ENCODE measurements around the gene TMEM150A.

DNA sequence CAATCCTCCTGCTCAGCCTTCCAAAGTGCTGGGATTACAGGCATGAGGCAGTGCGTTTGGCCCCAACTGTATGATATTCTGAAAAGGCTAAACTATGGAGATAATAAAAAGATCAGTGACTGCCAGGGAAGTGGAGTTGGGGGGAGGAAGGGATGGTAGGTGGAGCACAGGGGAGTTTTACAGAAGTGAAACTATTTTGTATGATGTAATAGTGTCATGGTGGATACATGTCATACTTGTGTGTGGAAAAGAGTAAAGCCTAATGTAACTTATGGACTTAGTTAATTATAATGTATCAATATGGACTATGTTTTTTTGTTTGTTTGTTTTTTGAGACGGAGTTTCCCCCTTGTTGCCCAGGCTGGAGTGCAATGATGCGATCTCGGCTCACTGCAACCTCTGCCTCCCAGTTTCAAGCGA lies 38.3 kb downstream of the TMEM150A start:
- no peak for TF ChIP-seq POLR2A (IDR thresholded peaks at IDR 0.05)
- TF ChIP-seq, protein P1, sequence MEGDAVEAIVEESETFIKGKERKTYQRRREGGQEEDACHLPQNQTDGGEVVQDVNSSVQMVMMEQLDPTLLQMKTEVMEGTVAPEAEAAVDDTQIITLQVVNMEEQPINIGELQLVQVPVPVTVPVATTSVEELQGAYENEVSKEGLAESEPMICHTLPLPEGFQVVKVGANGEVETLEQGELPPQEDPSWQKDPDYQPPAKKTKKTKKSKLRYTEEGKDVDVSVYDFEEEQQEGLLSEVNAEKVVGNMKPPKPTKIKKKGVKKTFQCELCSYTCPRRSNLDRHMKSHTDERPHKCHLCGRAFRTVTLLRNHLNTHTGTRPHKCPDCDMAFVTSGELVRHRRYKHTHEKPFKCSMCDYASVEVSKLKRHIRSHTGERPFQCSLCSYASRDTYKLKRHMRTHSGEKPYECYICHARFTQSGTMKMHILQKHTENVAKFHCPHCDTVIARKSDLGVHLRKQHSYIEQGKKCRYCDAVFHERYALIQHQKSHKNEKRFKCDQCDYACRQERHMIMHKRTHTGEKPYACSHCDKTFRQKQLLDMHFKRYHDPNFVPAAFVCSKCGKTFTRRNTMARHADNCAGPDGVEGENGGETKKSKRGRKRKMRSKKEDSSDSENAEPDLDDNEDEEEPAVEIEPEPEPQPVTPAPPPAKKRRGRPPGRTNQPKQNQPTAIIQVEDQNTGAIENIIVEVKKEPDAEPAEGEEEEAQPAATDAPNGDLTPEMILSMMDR (IDR thresholded peaks at IDR 0.05) = no peak
- TF ChIP-seq POLR2AphosphoS5 (IDR thresholded peaks at IDR 0.05) = no peak

Measured in transverse colon (tissue), 4 donors.